ENCODE measurements around the gene AGAP3. TPM values are rescaled to one million over a fixed set of nuclear protein-coding genes. Genes with fewer than 3 reads are reported as not detected.

Gene AGAP3
- total and polyA plus RNA-seq, 2 donors (not counting 1 experiment from before 2014, with no cell fraction given), result 21.1 to 22.3 TPM

DNA sequence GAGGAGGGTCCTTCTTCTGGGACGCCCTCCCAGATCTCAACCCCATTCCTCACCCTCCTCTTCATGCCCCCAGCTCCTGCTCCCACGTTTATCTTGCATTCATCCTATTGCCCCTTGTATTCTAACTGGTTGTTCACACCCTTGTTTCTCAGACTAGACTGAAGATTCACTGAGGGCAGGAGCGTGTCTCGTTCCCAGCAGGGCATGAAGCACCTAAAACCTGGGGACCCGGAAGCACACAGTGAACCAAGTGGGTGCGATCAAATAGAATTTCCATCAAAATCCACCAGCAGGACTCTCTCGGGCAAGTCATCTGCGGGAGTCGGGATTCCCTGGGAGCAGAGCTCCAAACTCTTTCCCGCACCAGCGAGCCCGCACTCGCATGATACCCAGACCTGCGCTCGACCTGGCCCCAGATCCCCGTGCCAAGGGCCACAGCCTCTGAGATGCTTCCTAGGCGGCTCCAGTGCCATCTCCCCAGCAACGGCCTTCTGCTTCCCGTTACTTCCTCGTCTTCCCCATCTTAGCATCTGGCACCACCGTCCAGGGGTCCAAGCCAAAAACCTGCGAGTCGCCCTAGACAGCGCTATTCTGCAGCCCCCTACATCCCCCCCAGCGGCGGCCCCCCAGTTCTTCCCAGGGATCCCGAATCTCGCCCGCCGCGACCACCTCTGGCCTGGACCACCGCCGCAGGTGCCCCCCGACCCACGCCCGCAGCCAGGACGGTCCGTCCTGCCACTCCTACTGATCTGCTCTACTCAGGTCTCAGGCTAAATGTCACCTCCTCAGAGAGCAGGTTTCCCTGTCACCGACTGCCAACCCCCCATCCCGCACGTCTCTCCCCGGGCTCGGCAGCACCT, 87.3 kb downstream of the AGAP3 start:
- DNase-seq, result no peak
- intact Hi-C loops (cut with micrococcal nuclease), result loop anchor here (2.0 kb wide), 2 partner anchors 59 to 71 kb away; partner anchors contain the start of gene CHPF2

More for the DNA sequence above, 87.3 kb downstream of the AGAP3 start:
- no peak overlapping the region for H3K9ac ChIP-seq (ENCODE audit: low read length)
- H4K20me1 ChIP-seq (ENCODE audit: control insufficient read depth, insufficient read depth, low read length, poor library complexity, severe bottlenecking), result no peaks in the 10 kb centered on the region
- Mint-ChIP-seq H3K27me3 (peaks cover 50% of the 10 kb centered on the region), H3K9me3 (ENCODE audit: insufficient read depth) (no peaks in the 10 kb centered on the region), H3K27ac (peak overlapping the region; percentile 46), H3K4me3 (no peak overlapping the region), H3K4me1 (peaks cover 8% of the 10 kb centered on the region)
- no peak overlapping the region for H2AFZ ChIP-seq (ENCODE audit: insufficient read depth, low read depth, low read length, poor library complexity, severe bottlenecking)
- H3K4me1 ChIP-seq (ENCODE audit: control insufficient read depth in 2 of 2, insufficient read depth in 2 of 2, low read length in 2 of 2), result no peaks in the 10 kb centered on the region
- WGBS (ENCODE audit: insufficient coverage), result 89% methylated on average over 37 of the region's 43 CpGs
- H3K36me3 ChIP-seq (replicated peaks in 1 of 2; ENCODE audit: control extremely low read depth in 1 of 2, control insufficient read depth in 1 of 2, extremely low read depth in 1 of 2, insufficient read depth in 2 of 2, low read length in 1 of 2), result no peaks in the 10 kb centered on the region
- H3K9me3 ChIP-seq (ENCODE audit: control extremely low read depth in 1 of 3, control insufficient read depth in 2 of 3, insufficient read depth in 1 of 3, low read length in 2 of 3), result peaks cover 0 to 30% (median 0%) of the 10 kb centered on the region in 3 donors
- no peak for TF ChIP-seq EZH2 (IDR thresholded peaks at IDR 0.05; ENCODE audit: borderline replicate concordance, insufficient read depth, low read depth, low read length, poor library complexity, severe bottlenecking)
- no peak for TF ChIP-seq CTCF (IDR thresholded peaks at IDR 0.05)
- ChIA-PET POLR2A (no interaction called here), CTCF (interaction anchor here (1.3 kb wide), 1 partner anchor 50 kb away, joined by 5 read pairs; no protein-coding TSS in a partner anchor)
- no peak overlapping the region for H3K4me3 ChIP-seq (ENCODE audit: control extremely low read depth in 1 of 5, extremely low read depth in 1 of 5, insufficient read depth in 1 of 5, low read depth in 2 of 5, low read length in 4 of 5)
- no peak overlapping the region for H3K27ac ChIP-seq (ENCODE audit: low read length in 2 of 2)
- no peak for ATAC-seq (ENCODE audit: low read depth)
- no peak overlapping the region for H3K4me2 ChIP-seq (replicated peaks; ENCODE audit: low read depth, low read length, poor library complexity, severe bottlenecking)
- H3K27me3 ChIP-seq (replicated peaks in 1 of 4; ENCODE audit: control extremely low read depth in 1 of 4, control insufficient read depth in 3 of 4, insufficient read depth in 4 of 4, low read length in 3 of 4), result peaks cover 0 to 42% (median 17%) of the 10 kb centered on the region in 4 experiments
- no peaks in the 10 kb centered on the region for H3K79me2 ChIP-seq (ENCODE audit: control insufficient read depth, insufficient read depth, low read length)
